GM12874 (cell line): ENCODE data around the gene GCAT.

Experiments
- CTCF ChIP-seq: IDR thresholded peaks from 2 replicates; pipeline ENCODE4 v1.5.1; 2011; ENCODE audit warnings: low read depth, mild to moderate bottlenecking, control low read depth, low read length, moderate library complexity; ENCODE audit not compliant: insufficient read depth

GCAT gene

GRCh38 chr22:37852418-37852817 is 44.7 kb downstream of the GCAT start:
- TF ChIP-seq CTCF = no peak

DNA sequence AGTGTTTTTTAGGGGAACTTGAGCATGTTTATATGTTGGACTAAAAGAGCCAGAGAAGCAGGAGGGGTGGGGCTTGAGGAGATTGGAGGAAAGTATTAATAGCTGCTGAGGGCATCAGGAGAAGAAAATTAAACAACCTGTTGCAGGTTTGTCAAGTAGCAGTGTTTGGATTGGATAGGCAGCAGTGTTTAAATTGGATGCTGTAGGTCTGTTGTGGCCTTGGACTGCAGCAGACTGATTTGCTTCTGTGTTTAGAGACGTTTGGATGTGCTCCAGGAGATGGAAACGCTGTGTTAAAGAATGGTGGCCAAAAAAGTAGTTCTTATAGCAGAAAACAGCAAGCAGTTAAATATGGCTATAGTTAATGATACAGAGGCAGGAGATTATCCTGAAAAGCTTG is 47.2 kb downstream of the GCAT start:
- TF ChIP-seq CTCF = no peak

GRCh38 chr22:37855462-37855861 is 47.7 kb downstream of the GCAT start:
- TF ChIP-seq CTCF = no peak

GRCh38 chr22:37860796-37861421 is 53.2 kb downstream of the GCAT start:
- TF ChIP-seq CTCF = no peak

DNA sequence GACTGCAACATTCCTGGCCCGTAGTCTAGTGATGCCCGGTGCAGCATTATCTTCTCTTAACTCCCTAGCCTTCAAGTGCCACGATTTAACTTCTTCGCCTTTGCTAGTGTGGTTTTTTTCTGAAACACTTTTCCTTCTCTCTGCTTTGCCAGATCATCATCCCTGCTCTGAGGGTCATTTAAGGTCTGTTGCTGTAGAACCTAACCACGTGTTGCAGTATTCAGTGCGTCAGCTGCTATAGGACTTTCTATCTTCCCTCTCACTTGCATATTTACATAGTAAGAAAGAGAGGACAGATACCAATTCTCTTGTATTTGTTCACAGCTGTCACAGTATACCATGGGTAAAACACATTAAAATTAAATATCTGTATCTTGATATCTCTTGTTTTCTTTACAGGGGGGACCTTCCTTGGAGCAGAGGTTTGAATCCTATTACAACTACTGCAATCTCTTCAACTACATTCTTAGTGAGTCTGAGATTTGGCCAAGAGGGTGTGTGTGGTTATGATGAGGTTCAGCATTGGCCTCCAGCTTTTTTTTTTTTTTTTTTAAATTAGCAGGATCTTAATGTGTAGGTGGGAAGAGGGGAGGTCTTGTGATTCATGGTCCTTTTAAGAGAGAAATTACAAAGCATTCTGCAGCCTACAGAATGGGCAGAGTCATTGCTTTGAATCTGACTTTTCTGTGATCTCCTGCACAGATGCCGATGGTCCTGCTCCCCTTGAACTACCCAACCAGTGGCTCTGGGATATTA is 55.0 kb downstream of the GCAT start:
- TF ChIP-seq CTCF = no peak

GRCh38 chr22:37865510-37865909 is 57.8 kb downstream of the GCAT start:
- TF ChIP-seq CTCF = no peak
